OCI-LY3 (cell line): ENCODE results near the gene SHROOM4.

ENCODE experiments used
- EZH2phosphoT487 ChIP-seq: fragments of 200-600 bp; shearing (Covaris generic); IDR thresholded peaks from 2 replicates; pipeline ENCODE4 v1.6.1; 2018; ENCODE audit warnings: antibody characterized with exemption, mixed run types, low read depth
- TF ChIP-seq, protein P1 (sequence below): fragments of 200-600, 300-600 bp; sonication (generic); IDR thresholded peaks from 2 replicates; pipeline ENCODE4 v1.5.1; 2014; ENCODE audit warnings: antibody characterized with exemption, low read length, low read depth

DNA sequence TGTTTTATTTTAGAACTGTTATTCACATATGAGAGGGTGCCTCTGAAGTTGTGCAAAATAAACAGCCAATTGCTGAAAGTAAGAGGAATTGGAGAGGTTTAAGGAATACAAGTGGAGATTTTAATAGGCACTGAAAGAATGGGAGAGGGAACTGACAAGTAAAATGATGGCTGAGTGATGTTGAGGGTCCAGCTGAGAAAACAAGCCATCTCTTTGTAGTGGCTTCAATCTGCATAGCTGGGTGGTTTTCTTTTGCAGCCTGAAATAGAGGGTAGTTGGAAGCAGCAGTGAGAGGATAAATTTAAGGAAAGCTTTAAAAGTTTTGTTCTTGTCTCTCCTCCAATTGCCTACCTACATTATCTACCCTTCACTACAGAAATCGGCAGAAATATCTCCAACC lies 236.7 kb downstream of the SHROOM4 start:
- TF ChIP-seq, protein P1, sequence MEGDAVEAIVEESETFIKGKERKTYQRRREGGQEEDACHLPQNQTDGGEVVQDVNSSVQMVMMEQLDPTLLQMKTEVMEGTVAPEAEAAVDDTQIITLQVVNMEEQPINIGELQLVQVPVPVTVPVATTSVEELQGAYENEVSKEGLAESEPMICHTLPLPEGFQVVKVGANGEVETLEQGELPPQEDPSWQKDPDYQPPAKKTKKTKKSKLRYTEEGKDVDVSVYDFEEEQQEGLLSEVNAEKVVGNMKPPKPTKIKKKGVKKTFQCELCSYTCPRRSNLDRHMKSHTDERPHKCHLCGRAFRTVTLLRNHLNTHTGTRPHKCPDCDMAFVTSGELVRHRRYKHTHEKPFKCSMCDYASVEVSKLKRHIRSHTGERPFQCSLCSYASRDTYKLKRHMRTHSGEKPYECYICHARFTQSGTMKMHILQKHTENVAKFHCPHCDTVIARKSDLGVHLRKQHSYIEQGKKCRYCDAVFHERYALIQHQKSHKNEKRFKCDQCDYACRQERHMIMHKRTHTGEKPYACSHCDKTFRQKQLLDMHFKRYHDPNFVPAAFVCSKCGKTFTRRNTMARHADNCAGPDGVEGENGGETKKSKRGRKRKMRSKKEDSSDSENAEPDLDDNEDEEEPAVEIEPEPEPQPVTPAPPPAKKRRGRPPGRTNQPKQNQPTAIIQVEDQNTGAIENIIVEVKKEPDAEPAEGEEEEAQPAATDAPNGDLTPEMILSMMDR: no peak
- no peak for TF ChIP-seq EZH2phosphoT487
